ENCODE data around the gene FAM156A.
"Not testable (repeated sequence)": the region's sequence is repeated elsewhere in the genome, so short reads cannot be mapped to it uniquely, and the experiment has no call there.

DNA sequence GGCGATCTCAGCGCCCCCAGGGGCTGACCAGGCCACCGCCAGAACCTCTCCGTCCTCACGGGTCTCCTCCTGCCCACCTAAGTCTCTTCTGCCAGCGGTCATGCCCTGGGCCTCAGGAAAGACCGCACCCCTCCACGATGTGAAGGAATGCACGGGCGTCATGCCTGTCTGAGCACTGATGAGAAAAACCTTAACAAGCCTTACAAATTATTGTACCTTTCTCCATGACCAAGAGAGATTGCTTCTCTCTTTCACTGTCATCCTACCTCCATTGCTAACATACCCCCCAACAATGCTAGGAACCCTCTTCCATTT, 22.9 kb downstream of the FAM156A start:
- TF ChIP-seq, protein P1, sequence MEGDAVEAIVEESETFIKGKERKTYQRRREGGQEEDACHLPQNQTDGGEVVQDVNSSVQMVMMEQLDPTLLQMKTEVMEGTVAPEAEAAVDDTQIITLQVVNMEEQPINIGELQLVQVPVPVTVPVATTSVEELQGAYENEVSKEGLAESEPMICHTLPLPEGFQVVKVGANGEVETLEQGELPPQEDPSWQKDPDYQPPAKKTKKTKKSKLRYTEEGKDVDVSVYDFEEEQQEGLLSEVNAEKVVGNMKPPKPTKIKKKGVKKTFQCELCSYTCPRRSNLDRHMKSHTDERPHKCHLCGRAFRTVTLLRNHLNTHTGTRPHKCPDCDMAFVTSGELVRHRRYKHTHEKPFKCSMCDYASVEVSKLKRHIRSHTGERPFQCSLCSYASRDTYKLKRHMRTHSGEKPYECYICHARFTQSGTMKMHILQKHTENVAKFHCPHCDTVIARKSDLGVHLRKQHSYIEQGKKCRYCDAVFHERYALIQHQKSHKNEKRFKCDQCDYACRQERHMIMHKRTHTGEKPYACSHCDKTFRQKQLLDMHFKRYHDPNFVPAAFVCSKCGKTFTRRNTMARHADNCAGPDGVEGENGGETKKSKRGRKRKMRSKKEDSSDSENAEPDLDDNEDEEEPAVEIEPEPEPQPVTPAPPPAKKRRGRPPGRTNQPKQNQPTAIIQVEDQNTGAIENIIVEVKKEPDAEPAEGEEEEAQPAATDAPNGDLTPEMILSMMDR (IDR thresholded peaks at IDR 0.05; ENCODE audit: control extremely low read depth in 1 of 3, insufficient read depth in 1 of 3, low read depth in 1 of 3, low read length in 3 of 3) = not testable (repeated sequence)
- TF ChIP-seq RAD21 (IDR thresholded peaks at IDR 0.05 in 1 of 2, conservative IDR thresholded peaks at IDR 0.05 in 1 of 2; ENCODE audit: low read depth in 2 of 2, low read length in 2 of 2) = not testable (repeated sequence)
